AG09319 (cell line): ENCODE measurements around the gene CDCA5.

ENCODE experiments used
- DNase-seq: peaks from one replicate; pipeline ENCODE4 v3.0.0-alpha.2; 2010; ENCODE audit warnings: low read depth; ENCODE audit errors: extremely low read depth
- CTCF ChIP-seq: IDR thresholded peaks from 2 replicates; pipeline ENCODE4 v1.5.1; 2011; ENCODE audit warnings: low read depth, mild to moderate bottlenecking, inconsistent platforms, low read length, moderate library complexity

Gene CDCA5

GRCh38 chr11:65032216-65032615 lies 51.6 kb downstream of the CDCA5 start:
- DNase-seq: no peak
- no peak for TF ChIP-seq CTCF
